Measurements from ENCODE around the gene PRF1.
"Not testable (repeated sequence)": the region's sequence is repeated elsewhere in the genome, so short reads cannot be mapped to it uniquely, and the experiment has no call there.

Gene PRF1

GRCh38 chr10:70592186-70592735 is 10.3 kb downstream of the PRF1 start:
- DNase-seq: no peak

DNA sequence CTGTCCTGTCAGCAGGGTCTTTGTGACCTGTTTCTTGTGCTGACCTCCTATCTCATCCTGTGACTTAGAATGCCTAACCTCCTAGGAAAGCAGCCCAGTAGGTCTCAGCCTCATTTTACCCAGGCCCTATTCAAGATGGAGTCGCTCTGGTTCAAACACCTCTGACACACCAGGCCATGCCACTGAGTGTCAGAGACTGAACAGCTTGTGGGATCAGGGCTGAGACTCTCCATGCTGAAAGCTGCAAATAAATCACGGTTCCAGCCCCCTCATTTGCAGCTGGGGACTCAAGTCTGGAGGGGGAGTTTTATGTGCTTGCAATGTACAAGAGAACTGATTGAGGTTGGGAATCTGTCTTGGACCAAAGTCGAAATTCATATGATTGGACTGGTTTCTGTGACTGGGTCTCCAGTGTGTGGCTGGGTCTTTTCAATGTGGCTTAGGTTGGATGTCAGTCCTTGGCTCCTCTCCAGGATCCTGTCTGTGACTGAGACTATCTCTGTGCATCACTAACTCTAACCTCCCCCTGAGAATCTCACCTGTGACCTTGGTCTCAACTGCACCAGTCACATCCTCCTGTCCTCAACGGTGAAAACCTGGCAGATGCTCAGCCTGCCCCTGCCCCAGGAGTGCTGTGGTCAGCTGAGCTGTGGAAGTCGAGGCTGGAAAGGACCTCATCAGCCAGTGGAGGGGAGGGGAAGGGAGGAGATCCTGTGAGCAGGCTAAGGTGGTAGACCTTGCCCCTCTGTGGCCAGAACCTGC is 11.7 kb downstream of the PRF1 start:
- DNase-seq: no peak

DNA sequence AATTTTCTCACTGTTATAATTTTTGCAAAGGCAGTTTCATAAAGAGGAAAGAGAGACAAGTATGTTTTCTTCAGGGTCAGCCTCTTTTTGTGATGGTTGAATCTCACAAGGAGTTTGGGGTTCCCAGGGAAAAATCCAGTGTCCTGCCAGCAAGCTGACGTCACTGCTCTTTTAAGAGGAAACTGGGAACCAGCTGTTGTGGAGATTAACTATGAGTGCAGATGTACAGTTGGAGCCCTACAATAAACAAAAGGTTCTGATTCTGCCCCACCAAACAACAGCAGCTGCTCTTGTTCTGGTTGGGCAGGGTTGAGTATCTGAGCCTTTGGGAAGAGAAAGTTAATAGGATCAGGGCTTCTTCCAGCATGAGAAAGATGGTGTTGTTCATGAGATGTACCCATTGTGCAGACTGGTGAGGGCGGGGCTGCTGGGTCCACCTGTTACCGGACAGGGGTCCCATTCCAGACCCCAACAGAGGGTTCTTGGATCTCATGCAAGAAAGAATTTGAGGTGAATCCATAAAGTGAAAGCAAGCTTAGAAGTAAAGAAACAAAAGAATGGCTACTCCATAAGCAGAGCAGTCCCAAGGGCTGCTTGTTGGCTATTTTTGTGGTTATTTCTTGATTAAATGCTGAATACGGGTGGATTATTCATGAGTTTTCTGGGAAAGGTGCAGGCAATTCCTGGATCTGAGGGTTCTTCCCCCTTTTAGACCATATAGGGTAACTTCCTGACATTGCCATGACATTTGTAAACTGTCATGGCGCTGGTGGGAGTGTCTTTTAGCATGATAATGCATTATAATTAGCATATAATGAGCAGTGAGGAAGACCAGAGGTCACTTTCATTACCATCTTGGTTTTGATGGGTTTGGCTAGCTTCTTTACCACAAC is 12.5 kb downstream of the PRF1 start:
- no peak for DNase-seq

- no peak for DNase-seq
Measured at GRCh38 chr10:70588859-70589570, 13.5 kb downstream of the PRF1 start.

- DNase-seq: no peak
Measured at GRCh38 chr10:70588255-70588654, 14.3 kb downstream of the PRF1 start.

DNA sequence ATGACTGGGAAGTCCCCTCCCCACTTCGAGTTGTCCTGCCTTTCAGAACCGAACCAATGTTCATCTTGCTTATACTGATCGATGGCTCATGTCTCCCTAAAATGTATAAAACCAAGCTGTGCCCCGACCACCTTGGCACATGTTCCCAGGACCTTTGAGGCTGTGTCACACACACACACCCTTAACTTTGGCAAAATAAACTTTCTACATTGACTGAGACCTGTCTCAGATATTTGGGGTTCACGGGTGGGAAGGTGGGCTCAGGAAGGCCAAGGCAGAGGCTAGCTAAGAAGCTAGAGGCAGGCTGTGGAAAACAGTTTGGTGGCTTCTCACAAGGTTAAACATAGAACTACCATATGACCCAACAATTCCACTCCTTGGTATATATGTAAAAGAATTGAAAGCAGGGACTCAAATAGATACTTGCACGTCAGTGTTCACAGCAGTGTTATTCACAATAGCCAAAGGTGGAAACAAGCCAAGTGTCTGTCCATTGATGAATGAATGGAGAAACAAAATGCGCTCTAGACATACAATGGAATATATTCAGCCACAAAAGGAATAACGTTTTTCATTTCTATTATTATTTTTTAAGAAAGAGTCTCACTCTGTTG is 15.4 kb downstream of the PRF1 start:
- DNase-seq: no peak

GRCh38 chr10:70586348-70586930 is 16.1 kb downstream of the PRF1 start:
- DNase-seq: no peak

DNA sequence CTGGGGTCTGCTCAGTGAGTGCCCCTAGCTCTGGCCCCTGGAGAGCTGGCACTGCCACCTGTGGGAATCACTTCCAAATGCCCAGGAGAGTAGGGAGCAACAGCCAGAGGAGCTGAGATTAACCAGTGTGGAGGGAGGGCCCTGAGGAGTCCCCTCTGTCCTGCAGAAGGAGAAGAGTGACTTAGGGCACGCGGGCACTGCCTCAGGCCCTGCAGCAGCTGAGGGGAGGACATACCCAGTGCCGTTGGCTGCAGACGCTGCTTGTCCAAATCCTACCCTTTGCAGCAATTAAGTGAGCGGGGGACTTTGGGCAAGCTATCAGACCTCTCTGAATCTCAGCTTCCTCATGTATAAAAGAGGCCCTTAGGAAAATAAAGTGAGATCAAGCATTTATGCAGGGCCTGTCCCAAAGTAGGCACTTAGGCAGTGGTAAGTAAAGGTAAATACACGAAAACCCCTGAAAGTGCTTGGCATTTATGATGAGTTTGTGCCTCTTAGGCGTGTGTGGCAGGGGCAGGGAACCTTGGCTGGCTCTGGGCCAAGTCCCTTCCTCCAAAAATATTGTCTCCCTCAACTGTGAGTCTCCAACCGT is 16.9 kb downstream of the PRF1 start:
- DNase-seq: no peak

- DNase-seq: no peak
Measured at GRCh38 chr10:70584909-70585544, 17.5 kb downstream of the PRF1 start.

GRCh38 chr10:70584366-70584765 is 18.2 kb downstream of the PRF1 start:
- no peak for DNase-seq

DNA sequence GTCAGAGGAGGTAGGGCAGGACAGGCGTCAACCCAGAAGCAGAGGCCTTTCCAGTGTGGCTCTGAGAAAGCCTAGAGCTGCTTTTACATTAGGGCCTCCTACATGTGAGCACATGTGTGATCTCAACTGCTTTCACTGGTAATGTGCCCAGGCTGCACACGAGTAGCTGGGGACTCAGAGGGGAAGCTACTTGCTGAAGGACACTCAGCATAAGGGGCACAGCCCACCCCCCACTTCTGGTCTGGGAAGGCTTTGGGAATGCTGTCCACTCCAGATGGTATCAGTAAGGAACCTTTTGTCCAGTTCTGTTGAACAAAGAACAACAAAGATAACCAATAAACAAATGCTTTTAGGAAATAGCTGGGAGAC is 18.9 kb downstream of the PRF1 start:
- no peak for DNase-seq

GRCh38 chr10:70582793-70583668 is 19.5 kb downstream of the PRF1 start:
- no peak for DNase-seq

DNA sequence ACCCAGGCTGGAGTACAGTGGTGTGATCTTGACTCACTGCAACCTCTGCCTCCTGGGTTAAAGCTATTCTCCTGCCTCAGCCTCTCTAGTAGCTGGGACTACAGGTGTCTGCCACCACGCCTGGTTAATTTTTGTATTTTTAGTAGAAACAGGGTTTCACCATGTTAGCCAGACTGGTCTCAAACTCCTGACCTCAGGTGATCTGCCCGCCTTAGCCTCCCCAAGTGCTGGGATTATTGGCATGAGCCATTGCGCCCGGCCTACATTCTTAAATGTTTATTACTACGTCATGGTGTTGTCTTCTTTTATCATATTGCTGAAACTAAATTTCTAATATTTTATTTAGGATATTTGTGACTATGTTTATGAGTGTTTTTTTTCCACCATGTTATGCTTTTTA is 21.4 kb downstream of the PRF1 start:
- DNase-seq: not testable (repeated sequence)

DNA sequence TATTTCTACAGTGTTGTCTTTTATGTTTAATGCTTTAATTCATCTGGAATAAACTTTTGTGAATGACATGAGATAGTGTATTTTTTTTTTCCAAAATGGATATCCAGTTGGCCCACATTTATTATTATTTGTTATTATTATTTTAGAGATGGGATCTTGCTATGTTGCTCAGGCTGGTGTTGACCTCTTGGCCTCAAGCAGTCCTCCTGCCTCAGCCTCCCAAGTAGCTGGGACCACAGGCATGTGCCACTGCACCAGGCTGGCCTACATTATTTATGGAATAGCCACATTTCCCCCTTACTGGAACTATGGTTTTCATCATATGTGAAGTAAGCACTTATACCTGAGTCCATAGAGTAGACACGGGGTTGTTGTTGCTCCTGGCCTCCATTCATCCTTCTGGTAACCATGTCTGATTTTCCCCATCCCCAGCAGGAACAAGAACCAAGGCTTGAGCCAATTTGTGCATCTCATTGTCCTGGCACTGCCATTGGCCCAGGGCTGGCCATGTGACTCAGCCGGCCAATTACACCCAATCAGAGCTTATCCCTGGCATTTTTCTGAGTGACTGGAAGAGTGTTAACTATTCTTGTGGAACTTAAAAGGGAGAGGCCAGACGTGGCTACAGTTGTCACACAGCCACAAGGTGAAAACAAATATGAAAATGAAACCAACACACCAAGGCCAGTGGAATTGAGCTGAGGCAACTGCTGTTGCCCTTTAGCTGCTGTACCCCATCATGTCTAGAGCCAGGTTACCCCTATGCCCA is 23.1 kb downstream of the PRF1 start:
- DNase-seq: no peak

DNA sequence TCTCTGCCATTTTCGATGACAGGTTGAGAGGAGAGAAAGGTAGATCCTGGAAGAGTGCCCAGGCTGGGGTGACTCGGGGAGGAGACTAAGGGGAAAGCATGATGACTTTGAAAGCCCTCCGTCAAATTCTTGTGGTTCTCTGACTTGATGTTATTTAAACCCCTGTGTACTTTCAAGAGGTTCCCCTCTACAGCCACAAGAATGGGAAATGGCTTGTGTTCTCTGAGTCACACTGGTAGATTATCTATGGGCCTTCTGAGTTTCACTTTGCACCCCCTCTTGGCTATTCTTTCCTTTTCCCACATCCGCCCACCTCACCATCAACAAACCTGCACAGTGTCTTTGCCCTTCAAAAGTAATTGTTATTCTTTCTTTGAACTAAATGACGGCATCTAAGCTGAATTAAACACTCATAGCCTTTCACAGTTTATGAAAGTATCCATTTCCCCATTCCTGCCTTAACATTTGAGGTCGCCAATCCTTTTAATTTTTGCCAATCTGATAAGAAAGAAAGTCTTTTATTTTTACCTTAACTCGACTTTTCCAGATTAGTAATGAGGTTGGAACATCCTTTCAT is 24.1 kb downstream of the PRF1 start:
- no peak for DNase-seq

DNA sequence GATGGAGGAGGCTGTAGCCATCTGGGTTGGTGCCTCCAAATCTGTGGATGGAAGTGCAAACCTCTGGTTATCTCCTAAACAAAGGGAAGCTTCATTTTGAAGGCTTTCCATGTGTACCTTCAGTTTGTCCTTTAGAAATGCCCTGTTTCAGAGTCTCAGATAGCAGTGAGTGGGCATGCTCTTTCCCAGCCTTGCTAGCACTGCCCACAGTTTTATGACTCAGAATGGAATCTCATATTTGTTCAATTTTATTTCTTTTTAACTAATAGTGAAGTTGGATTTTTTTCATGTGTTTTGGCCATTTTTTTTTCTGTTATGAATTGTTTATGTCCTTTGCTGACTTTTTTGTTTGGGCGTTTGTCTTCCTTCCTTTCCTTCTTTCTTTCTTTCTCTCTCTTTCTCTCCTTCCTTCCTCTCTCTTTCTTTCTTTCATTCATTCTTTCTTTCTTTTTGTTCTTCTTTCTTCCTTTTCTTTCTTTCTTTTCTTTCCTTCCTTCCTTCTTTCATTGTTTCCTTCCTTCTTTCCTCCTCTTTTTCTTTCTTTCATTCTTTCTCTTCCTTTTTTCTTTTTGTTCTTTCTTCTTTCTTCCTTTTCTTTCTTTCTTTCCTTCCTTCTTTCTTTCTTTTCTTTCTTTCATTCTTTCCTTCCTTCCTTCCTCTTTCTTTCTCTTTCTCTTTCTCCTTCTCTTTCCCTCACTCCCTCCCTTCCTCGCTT is 25.6 kb downstream of the PRF1 start:
- DNase-seq: no peak

GRCh38 chr10:70575874-70576802 is 26.4 kb downstream of the PRF1 start:
- no peak for DNase-seq
